Measurements from ENCODE around the gene MAK.
"Not testable (repeated sequence)": the region's sequence is repeated elsewhere in the genome, so short reads cannot be mapped to it uniquely, and the experiment has no call there.

Gene MAK

DNA sequence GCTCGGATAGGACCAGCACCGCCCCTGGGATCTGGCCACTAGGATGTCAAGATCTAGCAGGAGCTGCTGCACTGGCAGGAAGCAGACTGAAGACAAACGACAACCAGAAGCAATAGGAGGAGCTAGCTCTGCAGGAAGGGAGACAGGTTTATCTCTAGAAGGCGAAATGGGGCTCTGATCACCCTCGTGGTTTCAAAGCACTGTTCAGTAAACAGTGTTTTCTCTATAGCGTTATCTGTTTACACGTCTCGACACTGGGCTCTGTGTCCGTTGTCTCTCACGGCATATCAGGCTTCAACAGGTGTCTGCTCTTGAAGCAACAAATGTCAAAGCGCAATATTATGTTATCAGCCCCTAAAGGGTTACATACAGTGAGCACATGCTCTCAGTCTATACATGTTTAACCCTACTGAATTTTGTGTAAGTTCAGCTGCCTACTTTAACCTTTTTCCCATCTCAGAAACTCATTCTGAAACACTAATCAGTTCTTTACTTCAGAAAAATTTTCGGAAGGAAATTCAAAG lies 66.9 kb downstream of the MAK start:
- no peak for DNase-seq

DNA sequence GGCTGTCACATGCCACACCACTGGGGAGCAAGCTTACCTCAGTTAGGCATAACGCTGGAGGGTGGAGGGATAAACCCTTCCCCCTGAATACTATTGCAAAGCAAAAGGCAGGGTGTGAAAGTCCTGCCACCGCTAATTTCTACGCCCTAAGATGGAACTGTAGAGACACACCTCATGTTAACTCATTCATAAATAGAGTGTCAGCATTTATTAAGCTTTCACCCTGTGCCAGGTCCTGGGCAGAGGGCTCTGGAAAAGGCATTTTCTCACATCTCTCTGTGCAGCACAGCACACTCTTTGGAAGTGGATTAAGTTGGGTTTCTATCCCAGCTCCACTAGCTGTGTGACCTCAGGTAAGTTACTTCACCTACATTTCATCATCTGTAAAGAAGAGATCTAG lies 68.9 kb downstream of the MAK start:
- DNase-seq: no peak

DNA sequence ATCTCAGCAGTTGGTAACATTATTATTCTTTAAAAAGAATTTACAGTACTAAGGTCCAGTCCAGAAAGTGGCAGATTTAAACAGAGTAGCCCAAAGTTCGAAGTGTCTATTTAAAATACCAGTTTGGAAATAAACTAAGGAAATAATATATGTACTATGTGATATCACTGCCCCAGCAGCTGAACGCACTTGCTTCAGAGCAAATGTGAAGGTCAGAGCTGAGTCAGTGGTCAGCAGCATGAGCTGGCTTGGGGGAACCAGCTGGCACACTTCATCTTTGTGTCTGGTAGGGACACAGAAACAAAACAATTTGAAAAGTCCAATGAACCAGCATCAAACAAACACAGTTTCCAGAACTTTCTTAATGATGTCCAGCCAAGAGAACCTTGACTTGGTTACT lies 75.3 kb downstream of the MAK start:
- DNase-seq: no peak

DNA sequence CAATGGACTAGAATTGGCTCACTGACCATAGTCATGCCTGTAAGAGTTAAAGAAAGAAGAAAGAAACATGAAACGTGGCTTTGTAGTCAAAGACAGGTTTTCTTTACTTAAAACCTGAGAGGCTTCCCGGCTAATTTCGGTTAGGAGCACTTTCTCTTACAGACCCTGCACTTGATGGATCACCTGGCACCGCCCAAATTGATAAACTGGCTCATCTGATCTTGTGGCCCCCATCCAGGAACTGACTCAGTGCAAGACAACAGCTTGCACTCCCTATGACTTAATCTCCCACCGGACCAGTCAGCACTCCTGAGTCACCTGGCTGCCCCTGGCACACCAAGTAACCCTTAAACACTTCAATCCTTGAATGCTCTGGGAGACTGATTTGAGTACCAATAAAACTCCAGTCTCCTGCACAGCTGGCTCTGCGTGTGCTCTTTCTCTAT lies 78.4 kb downstream of the MAK start:
- peak; percentile 14 for DNase-seq

DNA sequence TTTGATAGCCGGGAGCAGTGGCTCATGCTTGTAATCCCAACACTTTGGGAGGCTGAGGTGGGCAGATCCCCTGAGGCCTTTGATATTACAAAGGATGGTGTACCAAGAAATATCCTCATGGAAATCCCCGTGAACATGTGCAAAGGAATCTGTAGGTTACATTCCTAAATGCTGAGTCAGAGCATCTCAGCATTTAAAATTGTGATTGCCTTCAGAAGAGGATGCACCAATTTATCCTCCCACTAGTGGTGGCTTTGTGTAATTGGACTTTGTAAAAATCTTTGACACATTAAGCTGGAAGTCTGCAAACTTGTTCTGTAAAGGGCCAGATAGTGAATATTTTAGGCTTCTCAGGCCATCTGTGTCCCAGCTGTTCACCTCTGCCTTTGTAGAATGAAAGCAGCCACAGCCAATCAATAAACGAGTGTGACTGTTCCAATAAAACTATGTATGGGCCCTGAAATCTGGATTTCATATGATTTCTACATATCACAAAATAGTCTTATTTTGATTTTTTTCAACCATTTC lies 79.0 kb downstream of the MAK start:
- no peak for DNase-seq

DNA sequence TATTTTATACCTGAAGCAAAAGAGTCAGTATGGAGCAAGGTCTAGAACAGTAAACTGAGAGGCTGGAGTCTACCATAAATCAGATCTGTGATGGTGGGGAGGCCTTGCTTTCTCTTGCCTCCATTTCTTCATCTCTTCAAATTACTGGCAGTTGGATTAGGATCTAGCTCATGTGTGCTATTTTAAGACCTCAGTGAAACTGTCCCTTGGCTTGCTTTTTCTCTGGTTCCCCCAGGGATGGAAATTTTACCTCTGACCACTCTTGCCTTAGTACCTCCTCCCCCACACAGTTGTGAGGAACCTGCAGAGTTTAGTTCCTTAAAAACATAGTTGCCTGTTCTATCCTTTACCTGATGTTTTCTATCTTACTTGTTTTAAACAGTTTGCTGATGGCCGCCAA lies 82.3 kb downstream of the MAK start:
- no peak for DNase-seq

DNA sequence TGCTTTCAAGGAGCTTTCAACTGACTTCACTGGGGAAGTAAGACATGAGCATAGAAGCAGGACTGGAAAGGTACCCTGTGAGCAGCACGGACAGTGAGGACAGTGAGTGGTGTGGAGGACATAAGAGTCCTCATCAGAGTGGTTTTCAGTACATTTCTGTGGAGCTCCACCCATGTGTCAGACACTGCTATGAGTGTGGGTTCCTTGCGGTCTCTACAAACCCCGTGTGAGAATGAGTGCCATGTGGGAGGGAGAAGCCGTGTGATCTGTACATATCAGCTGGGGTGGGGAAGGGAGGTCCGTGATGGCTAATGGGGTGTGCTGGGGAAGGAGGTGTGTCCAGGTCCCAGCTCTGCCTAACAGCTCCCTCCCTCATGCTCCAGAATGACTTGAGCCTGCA lies 86.6 kb downstream of the MAK start:
- not testable (repeated sequence) for DNase-seq

DNA sequence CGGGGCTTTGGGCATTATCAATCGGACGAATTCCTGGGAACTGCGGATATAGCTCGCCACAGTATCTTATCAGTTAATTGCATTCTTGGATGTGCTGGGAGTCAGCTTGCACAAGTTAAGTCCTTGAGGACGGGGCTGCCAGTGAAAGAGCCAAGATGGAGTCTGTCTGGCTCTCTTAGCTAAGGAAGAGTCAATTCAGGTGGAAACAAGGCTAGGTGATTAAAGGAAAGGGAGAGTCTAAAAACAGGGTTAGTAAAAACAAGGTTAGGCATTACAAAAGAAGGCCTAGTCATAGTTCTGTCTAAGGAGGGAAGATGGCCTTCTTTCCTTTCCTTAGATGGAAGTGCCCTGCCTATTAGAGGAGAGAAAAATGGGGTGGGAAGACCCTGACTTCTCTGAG lies 87.8 kb downstream of the MAK start:
- DNase-seq: not testable (repeated sequence)

DNA sequence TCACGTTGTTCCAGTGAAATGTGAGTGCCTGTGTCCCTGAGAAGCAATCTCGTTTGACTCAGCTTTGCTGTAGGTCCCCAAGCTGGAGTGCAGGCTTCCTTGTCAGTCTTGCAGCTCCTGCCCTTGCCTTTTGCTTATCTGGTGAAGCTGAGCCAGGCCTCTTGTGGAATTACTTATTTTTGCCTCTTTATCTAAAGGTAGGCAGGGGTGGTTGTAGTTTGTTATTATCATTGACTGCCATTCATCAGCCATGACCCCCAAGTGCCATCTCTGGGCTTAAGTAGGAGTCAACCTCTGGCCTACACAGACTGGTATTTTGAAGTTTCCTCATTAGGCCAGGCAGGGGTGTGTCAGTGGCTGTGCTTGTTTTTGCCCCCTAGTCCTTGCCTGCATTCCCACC lies 88.6 kb downstream of the MAK start:
- DNase-seq: no peak

DNA sequence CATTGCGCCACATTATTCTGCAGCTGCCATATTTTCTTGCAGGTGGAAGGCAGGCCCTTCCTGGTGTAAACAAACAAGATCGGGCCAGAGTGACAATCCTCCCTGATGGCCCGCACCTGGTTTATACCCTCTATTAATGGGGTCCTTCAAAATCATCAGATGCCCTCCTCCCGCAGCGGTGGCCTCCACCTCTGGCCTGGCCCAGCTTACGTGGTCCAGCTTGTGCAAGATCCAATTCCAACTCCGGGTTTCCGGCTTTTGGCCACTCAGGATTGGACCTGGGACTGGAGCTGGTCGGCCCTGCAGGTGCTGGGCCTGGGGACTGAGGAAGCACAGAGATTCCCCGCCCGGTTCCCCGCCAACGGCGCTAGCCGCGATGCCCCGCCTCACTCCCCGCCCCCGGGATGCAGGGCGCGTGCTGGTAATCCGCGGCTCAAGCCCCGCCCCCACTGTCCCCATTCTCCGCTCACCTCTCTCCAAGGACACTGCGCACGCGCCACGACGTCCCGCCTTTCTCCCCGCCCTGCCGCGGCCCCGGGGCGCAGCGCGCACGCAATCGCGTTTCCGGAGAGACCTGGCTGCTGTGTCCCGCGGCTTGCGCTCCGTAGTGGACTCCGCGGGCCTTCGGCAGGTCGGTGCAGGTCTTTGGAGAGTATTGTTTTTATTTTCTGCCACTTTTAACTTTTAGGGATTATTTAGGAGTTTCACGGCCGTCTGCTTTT lies 90.9 kb downstream of the MAK start, which contains the start of gene TMEM14B:
Gene TMEM14B (plus strand): TSS at position 555 of the 722 bp plus-strand sequence. CDS start 1,441 bp downstream, outside the sequence.
- DNase-seq: peak; percentile 100

DNA sequence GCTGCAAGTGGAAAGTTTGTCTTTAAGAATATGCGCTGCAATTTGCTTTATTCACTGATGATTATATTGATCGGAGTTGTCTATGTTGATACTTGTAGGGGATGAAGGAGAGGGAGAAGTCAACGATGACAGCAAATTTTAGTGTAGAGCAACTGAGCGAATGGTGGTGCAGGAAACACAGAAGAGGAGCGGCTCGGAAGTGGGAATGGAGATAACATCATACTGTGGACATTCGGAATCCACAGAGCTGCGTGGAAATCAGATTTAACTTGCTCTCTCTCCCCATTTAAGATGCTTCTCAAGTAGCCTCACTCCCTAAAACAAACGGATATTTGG lies 91.5 kb downstream of the MAK start:
- no peak for DNase-seq

DNA sequence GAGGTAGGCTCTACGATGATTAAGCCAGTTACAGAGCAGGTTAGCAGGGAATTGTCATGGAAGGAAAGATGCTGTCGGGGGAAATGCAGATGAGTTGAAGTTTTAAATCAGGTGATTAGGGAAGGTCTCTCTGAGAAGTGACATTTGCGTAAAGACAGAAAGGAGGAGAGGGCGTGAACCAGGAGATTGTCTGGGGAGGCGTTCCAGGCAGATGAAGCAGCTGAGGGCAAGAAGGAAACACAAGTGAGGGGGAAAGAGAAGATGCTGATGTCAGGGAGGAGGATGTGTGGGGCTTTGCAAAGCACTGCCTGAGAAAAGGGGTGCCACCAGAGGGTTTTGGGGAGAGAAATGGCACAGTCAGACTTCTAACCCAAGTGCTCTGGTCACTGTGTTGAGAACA lies 93.2 kb downstream of the MAK start:
- no peak for DNase-seq

DNA sequence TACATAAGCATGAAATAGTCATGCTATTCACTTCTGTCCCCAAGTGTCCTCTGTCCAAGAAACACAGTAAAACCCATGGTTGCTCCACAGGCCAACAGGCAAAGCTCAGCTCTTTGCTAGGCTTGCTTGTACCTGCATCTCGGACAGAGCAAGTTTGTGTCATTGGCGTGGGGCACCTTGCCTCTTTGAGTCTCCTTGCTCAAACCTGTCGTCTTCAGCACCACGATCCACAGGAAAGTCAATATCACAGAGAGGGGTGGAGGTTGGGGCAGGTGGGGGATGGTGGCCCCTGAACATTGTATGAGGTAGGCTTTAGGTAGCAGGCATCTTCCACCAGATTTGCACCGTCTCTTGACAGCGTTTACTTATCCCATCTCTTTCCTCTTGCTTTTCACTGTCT lies 94.8 kb downstream of the MAK start:
- no peak for DNase-seq

DNA sequence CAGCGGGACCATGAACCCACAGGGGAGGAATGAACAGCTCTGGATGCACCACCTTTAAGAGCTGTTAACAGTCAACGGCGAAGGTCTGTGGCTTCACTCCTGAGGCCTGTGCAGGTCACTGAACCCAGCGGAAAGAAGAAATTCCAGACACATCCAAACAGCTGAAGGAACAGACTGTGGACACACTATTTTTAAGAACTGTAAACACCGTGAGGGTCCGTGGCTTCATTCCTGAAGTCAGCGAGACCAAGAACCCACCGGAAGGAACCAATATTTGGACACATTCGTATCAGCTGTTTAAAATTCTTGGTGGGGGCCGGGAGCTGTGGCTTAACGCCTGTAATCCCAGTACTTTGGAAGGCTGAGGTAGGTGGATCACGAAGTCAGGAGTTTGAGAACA lies 96.1 kb downstream of the MAK start:
- no peak for DNase-seq

DNA sequence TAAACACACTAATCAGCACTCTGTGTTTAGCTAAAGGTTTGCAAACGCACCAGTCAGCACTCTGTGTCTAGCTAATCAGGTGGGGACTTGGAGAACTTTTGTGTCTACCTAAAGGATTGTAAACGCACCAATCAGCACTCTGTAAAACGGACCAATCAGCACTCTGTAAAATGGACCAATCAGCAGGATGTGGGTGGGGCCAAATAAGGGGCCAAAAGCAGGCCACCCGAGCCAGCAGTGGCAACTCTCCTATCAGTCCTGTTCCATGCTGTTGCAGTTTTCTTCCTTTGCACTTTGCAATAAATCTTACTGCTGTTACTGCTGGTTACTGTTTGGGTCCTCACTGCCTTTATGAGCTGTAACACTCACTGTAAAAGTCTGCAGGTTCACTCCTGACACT lies 96.7 kb downstream of the MAK start:
- peak; percentile 21 for DNase-seq

DNA sequence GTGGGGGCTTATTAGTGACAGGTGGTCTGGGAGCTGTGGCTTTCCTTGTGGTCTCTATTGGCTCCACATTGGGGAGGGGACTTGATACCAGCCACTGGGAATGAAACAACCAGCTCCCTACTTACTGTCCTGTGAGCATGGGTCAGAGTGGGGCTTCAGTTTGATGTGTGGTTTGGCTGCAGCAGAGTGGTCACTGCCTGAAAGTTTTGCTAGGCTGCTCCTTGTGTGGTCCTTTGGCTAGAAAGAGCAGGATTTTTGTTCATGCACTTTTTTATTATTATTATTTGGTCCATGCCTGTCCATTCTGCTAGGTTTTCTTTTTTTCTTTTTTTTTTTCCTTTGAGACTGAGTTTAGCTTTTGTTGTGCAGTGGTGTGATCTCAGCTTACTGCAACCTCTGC lies 98.3 kb downstream of the MAK start:
- no peak for DNase-seq

DNA sequence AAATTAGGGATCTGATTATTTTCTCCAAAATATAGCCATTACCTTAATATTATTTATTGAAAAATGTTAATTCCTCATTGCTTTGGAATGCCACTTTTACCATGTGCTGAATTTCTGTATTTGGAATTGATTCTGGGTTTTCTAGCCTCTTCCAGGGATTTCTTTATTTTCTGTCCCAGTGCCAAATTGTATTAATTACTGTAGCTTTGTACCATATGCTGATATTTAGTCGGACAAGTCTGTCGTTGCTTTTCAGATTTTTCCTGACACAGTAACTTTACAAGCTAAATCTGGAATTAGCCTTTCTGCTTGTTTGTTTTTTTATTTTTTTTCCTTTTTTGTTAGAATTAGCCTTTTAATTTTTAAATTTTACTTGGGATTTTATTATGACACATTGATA lies 101.6 kb downstream of the MAK start:
- no peak for DNase-seq

DNA sequence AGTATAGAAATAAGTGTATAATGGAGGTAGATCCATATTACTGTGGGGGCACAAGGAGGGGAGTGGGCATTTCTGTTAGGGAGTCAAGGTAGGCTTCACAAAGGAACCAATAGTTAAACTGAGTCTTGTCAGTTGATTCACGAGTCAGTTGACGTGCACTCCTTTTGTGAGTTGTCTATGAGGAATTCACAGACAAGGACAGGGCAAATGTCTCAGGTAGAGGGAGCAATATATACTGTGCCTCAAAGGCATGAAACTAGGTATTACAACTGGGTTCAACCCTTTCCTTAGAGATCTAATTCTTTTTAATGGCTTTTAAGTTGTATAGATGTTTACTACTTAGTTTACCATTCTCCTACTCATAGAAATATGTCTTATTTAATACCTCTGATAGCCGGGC lies 104.5 kb downstream of the MAK start:
- DNase-seq: no peak

DNA sequence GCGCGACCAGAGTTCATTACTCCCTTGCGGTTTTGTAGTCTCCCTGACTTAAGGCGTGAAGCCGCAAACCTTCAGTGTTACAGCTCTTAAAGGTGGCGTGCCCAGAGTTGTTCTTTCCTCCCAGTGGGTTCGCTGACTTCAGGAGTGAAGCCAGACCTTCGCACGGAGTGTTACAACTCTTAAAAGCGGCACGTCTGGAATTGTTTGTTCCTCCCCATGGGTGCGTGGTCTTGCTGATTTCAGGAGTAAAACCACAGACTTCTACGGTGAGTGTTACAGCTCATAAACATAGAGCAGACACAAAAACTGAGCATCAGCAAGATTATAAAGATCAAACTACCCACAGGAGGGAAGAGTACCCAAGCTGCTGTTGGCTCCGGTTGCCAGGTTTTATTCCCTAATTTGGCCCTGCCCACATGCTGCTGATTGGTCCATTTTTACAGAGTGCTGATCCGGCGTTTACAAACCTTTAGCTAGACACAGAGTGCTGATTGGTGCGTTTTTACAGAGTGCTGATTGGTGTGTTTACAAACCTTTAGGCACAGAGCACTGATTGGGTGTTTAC lies 105.1 kb downstream of the MAK start:
- DNase-seq: no peak

DNA sequence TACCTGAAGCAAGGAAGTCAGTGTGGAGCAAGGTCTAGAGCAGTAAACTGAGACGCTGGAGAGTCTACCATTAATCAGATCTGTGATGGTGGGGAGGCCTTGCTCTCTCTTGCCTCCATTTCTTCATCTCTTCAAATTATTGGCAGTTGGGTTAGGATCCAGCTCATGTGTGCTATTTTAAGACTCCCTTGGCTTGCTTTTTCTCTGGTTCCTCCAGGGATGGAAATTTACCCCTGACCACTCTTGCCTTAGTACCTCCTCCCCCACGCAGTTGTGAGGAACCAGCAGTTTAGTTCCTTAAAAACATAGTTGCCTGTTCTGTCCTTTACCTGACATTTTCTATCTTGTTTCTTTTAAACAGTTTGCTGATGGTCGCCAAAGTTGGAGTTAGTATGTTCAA lies 108.1 kb downstream of the MAK start:
- no peak for DNase-seq

DNA sequence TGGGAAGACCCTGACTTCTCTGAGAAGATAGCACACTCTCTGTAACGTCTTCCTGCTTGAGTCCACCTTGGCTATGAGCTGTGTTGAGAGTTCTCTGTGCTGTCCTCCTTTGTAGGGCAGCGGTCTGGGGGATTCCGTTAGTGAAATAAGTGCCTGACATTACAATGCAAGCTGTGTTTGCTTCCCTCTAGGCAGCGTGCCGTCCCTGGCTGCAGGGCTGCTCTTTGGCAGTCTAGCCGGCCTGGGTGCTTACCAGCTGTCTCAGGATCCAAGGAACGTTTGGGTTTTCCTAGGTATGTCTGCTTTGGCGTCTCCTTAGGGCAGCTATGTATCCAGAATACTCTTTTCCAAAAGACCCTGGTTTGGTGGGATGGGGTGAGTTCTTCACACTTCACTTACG lies 112.6 kb downstream of the MAK start:
- no peak for DNase-seq

DNA sequence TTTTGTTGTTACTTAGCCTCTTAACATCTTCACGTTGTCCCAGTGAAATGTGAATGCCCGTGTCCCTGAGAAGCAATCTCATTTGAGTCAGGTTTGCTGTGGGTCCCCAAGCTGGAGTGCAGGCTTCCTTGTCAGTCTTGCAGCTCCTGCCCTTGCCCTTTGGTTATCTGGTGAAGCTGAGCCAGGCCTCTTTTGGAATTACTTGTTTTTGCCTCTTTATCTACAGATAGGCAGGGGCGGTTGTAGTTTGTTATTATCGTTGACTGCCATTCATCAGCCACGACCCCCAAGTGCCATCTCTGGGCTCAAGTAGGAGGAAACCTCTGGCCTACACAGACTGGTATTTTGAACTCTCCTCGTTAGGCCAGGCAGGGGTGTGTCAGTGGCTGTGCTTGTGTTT lies 113.3 kb downstream of the MAK start:
- no peak for DNase-seq

DNA sequence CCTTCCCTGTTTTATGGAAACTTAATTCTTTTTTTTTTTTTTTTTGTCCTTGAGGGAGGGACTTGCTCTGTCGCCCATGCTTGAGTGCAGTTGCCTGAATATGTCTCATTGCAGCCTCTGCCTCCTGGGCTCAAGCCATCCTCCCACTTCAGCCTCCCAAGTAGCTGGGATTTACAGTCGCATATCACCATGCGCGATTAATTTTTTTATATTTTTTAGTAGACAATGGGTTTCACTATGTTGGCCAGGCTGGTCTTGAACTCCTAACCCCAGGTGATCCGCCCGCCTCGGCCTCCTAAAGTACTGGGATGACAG lies 114.8 kb downstream of the MAK start:
- DNase-seq: no peak

DNA sequence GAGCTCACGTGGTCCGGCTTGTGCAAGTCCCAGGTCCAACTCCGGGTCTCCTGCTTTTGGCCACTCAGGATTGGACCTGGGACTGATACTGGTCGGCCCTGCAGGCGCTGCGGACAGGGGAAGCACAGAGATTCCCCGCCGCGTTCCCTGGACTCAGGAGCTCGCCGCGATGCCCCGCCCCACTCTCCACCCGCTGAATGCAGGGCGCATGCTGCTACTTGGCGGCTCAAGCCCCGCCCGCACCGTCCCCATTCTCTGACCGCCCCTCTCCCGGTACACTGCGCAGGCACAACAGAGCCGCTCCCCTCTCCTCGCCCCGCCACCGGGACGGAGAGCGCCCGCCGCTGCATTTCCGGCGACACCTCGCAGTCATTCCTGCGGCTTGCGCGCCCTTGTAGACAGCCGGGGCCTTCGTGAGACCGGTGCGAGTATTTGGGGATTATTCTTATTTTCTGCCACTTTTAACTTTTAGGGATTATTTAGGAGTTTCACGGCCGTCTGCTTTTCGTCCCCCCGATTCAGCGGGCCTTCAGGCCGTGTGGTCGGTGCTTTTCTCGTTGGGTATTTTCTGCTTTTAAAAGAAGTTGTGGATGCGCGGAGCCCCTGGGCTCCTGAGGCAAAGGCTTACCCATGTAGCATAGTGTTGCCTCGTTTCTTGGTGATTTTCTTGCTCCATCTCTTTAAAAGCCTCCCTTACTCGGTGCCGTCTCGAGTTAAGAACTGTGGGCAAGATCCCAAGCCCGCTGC lies 115.3 kb downstream of the MAK start, which contains the start of gene TMEM14C:
Gene TMEM14C (plus strand): TSS at position 251 of the 747 bp plus-strand sequence. CDS start 1,544 bp downstream, outside the sequence.
- DNase-seq: peak; percentile 93
